IMR-90 (cell line): Measurements from ENCODE around the gene C2orf49. TPM values are rescaled to one million over a fixed set of nuclear protein-coding genes. Genes with fewer than 3 reads are reported as not detected.

Source experiments
- ATAC-seq: fragments of 200-7000 bp; cut with Tn5 transposase; 2 replicates; pipeline ENCODE4 v1.9.1; 2020; ENCODE audit warnings: low read depth, mild to moderate bottlenecking, moderate library complexity
- BruUV-seq: library from RNA; stranded (reverse); fragments of 400-500 nt; replicated peaks from 2 replicates; lab custom pipeline; 2021; lab: Mats Ljungman, UMichigan
- CTCF ChIA-PET: fragments of 300-600 bp; formaldehyde crosslinking; extraction: SDS; loops from one replicate; lab custom pipeline; 2021; ENCODE audit warnings: antibody characterized with exemption; lab: Yijun Ruan, JAX
- POLR2A ChIA-PET: fragments of 300-600 bp; sonication (Branson Sonifier 250); formaldehyde crosslinking; loops from one replicate; lab custom pipeline; 2022; ENCODE audit warnings: antibody characterized with exemption; ENCODE audit not compliant: unreplicated experiment; lab: Charles Lee
- DNase-seq: peaks from one replicate; pipeline ENCODE4 v3.0.0; 2013
- H2AFZ ChIP-seq: replicated peaks from 2 replicates; pipeline ENCODE3; 2013; ENCODE audit warnings: low read length, mild to moderate bottlenecking; ENCODE audit not compliant: poor library complexity
- H2AK5ac ChIP-seq: 2 replicates; pipeline ENCODE4 v1.6.1; 2013; ENCODE audit warnings: low read depth, low read length, inconsistent platforms
- H2AK9ac ChIP-seq: replicated peaks from 2 replicates; pipeline ENCODE3; 2013; ENCODE audit warnings: mild to moderate bottlenecking, low read depth, low read length, moderate library complexity; ENCODE audit not compliant: poor library complexity
- H2BK120ac ChIP-seq: 2 replicates; pipeline ENCODE4 v1.6.1; 2013; ENCODE audit warnings: low read depth, low read length, inconsistent platforms
- H2BK15ac ChIP-seq: 3 replicates; pipeline ENCODE4 v1.6.1; 2013; ENCODE audit warnings: low read depth, low read length, inconsistent platforms
- H2BK20ac ChIP-seq: 2 replicates; pipeline ENCODE4 v1.6.1; 2013; ENCODE audit warnings: low read depth, mild to moderate bottlenecking, inconsistent platforms, low read length, moderate library complexity
- H2BK5ac ChIP-seq: 2 replicates; pipeline ENCODE4 v1.6.1; 2013; ENCODE audit warnings: mild to moderate bottlenecking, low read depth, low read length, inconsistent platforms; ENCODE audit not compliant: poor library complexity, severe bottlenecking
- H3K14ac ChIP-seq: replicated peaks from 2 replicates; pipeline ENCODE4 v1.6.1; 2013; ENCODE audit warnings: low read depth, low read length, inconsistent platforms
- H3K18ac ChIP-seq: 2 replicates; pipeline ENCODE4 v1.6.1; 2013; ENCODE audit warnings: low read depth, low read length, control low read depth
- H3K23ac ChIP-seq: 2 replicates; pipeline ENCODE4 v1.6.1; 2013; ENCODE audit warnings: low read depth, low read length, inconsistent platforms
- H3K27ac ChIP-seq: 2 replicates; pipeline ENCODE4 v1.5.1; 2013; ENCODE audit warnings: mild to moderate bottlenecking, control low read depth, low read length; ENCODE audit not compliant: insufficient read depth
- H3K27me3 ChIP-seq: 2 replicates; pipeline ENCODE4 v1.6.1; 2013; ENCODE audit warnings: low read length; ENCODE audit not compliant: control insufficient read depth, insufficient read depth
- H3K36me3 ChIP-seq: 2 replicates; pipeline ENCODE4 v1.6.1; 2013; ENCODE audit warnings: low read length, mixed read lengths; ENCODE audit not compliant: control insufficient read depth, insufficient read depth
- H3K4ac ChIP-seq: 2 replicates; pipeline ENCODE4 v1.6.1; 2013; ENCODE audit warnings: low read depth, low read length, inconsistent platforms
- H3K4me1 ChIP-seq: 2 replicates; pipeline ENCODE4 v1.6.1; 2013; ENCODE audit warnings: low read length, mixed read lengths; ENCODE audit not compliant: control insufficient read depth, insufficient read depth
- H3K4me2 ChIP-seq: 2 replicates; pipeline ENCODE4 v1.6.1; 2013; ENCODE audit warnings: low read depth, mild to moderate bottlenecking, control low read depth, low read length, moderate library complexity
- H3K4me3 ChIP-seq: 2 replicates; pipeline ENCODE4 v1.5.1; 2013; ENCODE audit warnings: low read depth, mild to moderate bottlenecking, control low read depth, low read length, moderate library complexity; ENCODE audit not compliant: insufficient read depth
- H3K56ac ChIP-seq: 2 replicates; pipeline ENCODE4 v1.6.1; 2013; ENCODE audit warnings: low read length, inconsistent platforms; ENCODE audit not compliant: insufficient read depth; ENCODE audit errors: extremely low read depth
- H3K79me1 ChIP-seq, 2 experiments: 2 replicates each; pipeline ENCODE4 v1.6.1; 2013; ENCODE audit warnings: low read length in 2 of 2, inconsistent platforms in 1 of 2, low read depth in 1 of 2
- H3K9ac ChIP-seq: 2 replicates; pipeline ENCODE4 v1.6.1; 2013; ENCODE audit warnings: low read depth, low read length, control low read depth
- H3K9me1 ChIP-seq: 2 replicates; pipeline ENCODE4 v1.6.1; 2013; ENCODE audit warnings: low read length, inconsistent platforms; ENCODE audit not compliant: insufficient read depth
- H3K9me3 ChIP-seq: 2 replicates; pipeline ENCODE4 v1.6.1; 2013; ENCODE audit warnings: low read length; ENCODE audit not compliant: control insufficient read depth, insufficient read depth
- H4K20me1 ChIP-seq: 2 replicates; pipeline ENCODE4 v1.6.1; 2013; ENCODE audit warnings: low read length, inconsistent platforms; ENCODE audit not compliant: insufficient read depth
- H4K5ac ChIP-seq: 2 replicates; pipeline ENCODE4 v1.6.1; 2013; ENCODE audit warnings: mild to moderate bottlenecking, low read depth, low read length, control low read depth
- H4K8ac ChIP-seq, 2 experiments: 2 replicates each; pipeline ENCODE4 v1.6.1; 2013; ENCODE audit warnings: low read depth in 2 of 2, low read length in 2 of 2, control low read depth in 1 of 2, inconsistent platforms in 1 of 2
- H4K91ac ChIP-seq: 2 replicates; pipeline ENCODE4 v1.6.1; 2013; ENCODE audit warnings: low read depth, low read length, inconsistent platforms; ENCODE audit not compliant: insufficient read depth
- BHLHE40 ChIP-seq: fragments of 150-350 bp; IDR thresholded peaks from 2 replicates; pipeline ENCODE4 v1.6.1; 2016; ENCODE audit warnings: mild to moderate bottlenecking, low read depth, low read length
- CEBPB ChIP-seq: IDR thresholded peaks from 2 replicates; pipeline ENCODE4 v1.6.1; 2012; ENCODE audit warnings: low read depth, low read length, improper control_type of control experiment
- CHD1 ChIP-seq: IDR thresholded peaks from 2 replicates; pipeline ENCODE4 v1.6.1; 2012; ENCODE audit warnings: low read depth, low read length, improper control_type of control experiment
- MXI1 ChIP-seq: IDR thresholded peaks from 2 replicates; pipeline ENCODE4 v1.6.1; 2012; ENCODE audit warnings: low read depth, mild to moderate bottlenecking, low read length, moderate library complexity, borderline replicate concordance
- NFE2L2 ChIP-seq: fragments of 150-350 bp; IDR thresholded peaks from 2 replicates; pipeline ENCODE4 v1.6.1; 2016; ENCODE audit warnings: low read depth, mild to moderate bottlenecking, low read length
- POLR2A ChIP-seq: IDR thresholded peaks from 2 replicates; pipeline ENCODE4 v1.6.1; 2012; ENCODE audit warnings: mild to moderate bottlenecking, low read depth, low read length
- SMC3 ChIP-seq: fragments of 150-350 bp; IDR thresholded peaks from 2 replicates; pipeline ENCODE4 v1.6.1; 2016; ENCODE audit warnings: low read depth, mild to moderate bottlenecking, antibody characterized with exemption, low read length, moderate library complexity
- dilution Hi-C: fragments of 300-500 bp; cut with HindIII; formaldehyde crosslinking; loops from one replicate; pipeline ENCODE4 v1.14.3; 2018; ENCODE audit warnings: low sequenced_read_pairs; ENCODE audit not compliant: unreplicated experiment
- in situ Hi-C: fragments of 300-500 bp; cut with MboI; formaldehyde crosslinking; loops from 3 replicates; pipeline ENCODE4 v1.14.3; 2019; ENCODE audit warnings: low sequenced_read_pairs, inconsistent platforms, mixed read lengths
- intact Hi-C: fragments of 100-400 bp; cut with micrococcal nuclease; formaldehyde crosslinking; loops from 2 replicates; pipeline ENCODE4 v1.10.0; 2022
- polyA plus RNA-seq, 3 experiments: library from polyadenylated mRNA; depleted of rRNA; stranded (reverse); fragments of >200 nt; gene quantifications; 2 replicates each; pipeline ENCODE4 v1.2.3, GENCODE V29; 2012; ENCODE audit warnings: low replicate concordance in 1 of 3
- total RNA-seq: library from RNA; depleted of rRNA; stranded (reverse); fragments of >200 nt; gene quantifications from 2 replicates; pipeline ENCODE4 v1.2.3, GENCODE V29; 2012
- TF ChIP-seq, protein P1 (sequence below): fragments of 150-350 bp; IDR thresholded peaks from 2 replicates; pipeline ENCODE4 v1.6.1; 2016; ENCODE audit warnings: low read depth, mild to moderate bottlenecking, low read length, moderate library complexity, borderline replicate concordance
- TF ChIP-seq, protein P2 (sequence below): conservative IDR thresholded peaks from 2 replicates; pipeline ENCODE4 v1.5.1; 2012; ENCODE audit warnings: mild to moderate bottlenecking, low read depth, low read length, improper control_type of control experiment

Gene C2orf49
- total and polyA plus RNA-seq, 2 of the 4 experiments (the other 2 are of a cell fraction) = 3.8 to 8.5 TPM

DNA sequence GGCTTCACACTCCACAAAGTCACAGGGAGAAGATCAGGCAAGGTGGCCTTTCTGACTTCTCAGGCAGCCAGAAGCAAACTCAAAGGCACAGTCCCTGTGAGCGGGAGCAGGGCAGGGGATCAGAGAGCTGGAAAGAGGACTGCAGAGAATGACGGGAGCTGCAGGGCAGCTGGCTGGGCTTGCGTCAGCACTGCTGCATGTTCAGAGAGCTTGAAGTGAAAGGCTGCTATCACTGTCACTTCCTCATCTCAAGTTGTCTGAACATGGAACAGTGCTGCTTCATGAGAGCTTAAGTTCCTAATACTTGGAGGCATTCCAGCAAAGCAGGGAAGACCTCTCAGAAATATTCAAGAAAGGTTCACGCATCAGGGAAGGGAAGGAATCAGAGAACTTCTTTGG lies 28.2 kb upstream of the C2orf49 start (continued):
- TF ChIP-seq, protein P1, sequence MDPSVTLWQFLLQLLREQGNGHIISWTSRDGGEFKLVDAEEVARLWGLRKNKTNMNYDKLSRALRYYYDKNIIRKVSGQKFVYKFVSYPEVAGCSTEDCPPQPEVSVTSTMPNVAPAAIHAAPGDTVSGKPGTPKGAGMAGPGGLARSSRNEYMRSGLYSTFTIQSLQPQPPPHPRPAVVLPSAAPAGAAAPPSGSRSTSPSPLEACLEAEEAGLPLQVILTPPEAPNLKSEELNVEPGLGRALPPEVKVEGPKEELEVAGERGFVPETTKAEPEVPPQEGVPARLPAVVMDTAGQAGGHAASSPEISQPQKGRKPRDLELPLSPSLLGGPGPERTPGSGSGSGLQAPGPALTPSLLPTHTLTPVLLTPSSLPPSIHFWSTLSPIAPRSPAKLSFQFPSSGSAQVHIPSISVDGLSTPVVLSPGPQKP = no peak
- no peak for TF ChIP-seq POLR2A
- TF ChIP-seq BHLHE40 = no peak
- TF ChIP-seq MXI1 = no peak
- no peak for TF ChIP-seq SMC3
- TF ChIP-seq NFE2L2 = no peak

DNA sequence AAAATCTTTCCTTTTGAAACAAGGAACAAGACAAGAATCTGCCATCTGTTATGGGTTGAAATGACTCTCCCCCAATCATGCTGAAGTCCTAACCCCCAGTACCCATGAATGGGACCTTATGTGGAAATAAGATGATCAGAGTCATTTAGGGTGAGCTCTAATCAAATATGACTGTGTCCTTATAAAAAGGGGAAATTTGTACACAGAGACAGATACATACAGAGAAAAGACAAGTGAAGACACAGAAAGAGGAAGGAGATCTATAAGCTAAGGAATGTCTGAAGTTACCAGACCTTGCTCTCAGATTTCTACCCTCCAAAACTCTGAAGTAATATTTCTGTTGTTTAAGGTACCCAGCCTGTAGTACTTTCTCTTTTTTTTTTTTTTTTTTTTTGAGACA lies 23.5 kb upstream of the C2orf49 start:
- Histone ChIP-seq H2BK5ac (no peak overlapping the region), H2AK9ac (no peak overlapping the region), H3K56ac (no peak overlapping the region), H3K27ac (no peak overlapping the region), H4K5ac (no peak overlapping the region), H3K9me3 (no peaks in the 10 kb centered on the region), H3K36me3 (0 out of 2 replicates have a peak, but pooled peaks cover 2% of the 10 kb centered on the region), H3K18ac (no peak overlapping the region), H2AK5ac (no peak overlapping the region), H3K4me1 (no peaks in the 10 kb centered on the region), H3K9me1 (peaks cover 4% of the 10 kb centered on the region; the same call in 1 of the 2 replicates), H3K14ac (no peak overlapping the region), H3K4ac (no peak overlapping the region), H3K23ac (no peak overlapping the region), H2AFZ (no peak overlapping the region), H3K4me2 (no peak overlapping the region), H2BK20ac (no peak overlapping the region), H3K4me3 (no peak overlapping the region), H3K27me3 (no peaks in the 10 kb centered on the region), H3K79me1 (peaks cover 25 to 34% of the 10 kb centered on the region in 2 experiments), H2BK120ac (no peak overlapping the region), H4K8ac (no peak overlapping the region), H3K9ac (no peak overlapping the region), H2BK15ac (no peak overlapping the region), H4K91ac (no peak overlapping the region), H4K20me1 (peaks cover 20% of the 10 kb centered on the region; the same call in 1 of the 2 replicates)
- TF ChIP-seq CEBPB = no peak
- TF ChIP-seq CHD1 = no peak
- TF ChIP-seq, protein P2, sequence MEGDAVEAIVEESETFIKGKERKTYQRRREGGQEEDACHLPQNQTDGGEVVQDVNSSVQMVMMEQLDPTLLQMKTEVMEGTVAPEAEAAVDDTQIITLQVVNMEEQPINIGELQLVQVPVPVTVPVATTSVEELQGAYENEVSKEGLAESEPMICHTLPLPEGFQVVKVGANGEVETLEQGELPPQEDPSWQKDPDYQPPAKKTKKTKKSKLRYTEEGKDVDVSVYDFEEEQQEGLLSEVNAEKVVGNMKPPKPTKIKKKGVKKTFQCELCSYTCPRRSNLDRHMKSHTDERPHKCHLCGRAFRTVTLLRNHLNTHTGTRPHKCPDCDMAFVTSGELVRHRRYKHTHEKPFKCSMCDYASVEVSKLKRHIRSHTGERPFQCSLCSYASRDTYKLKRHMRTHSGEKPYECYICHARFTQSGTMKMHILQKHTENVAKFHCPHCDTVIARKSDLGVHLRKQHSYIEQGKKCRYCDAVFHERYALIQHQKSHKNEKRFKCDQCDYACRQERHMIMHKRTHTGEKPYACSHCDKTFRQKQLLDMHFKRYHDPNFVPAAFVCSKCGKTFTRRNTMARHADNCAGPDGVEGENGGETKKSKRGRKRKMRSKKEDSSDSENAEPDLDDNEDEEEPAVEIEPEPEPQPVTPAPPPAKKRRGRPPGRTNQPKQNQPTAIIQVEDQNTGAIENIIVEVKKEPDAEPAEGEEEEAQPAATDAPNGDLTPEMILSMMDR = no peak
- in situ Hi-C loops = no loop called here
- DNase-seq = no peak
- no TSS peak for BruUV-seq
- intact Hi-C loops = no loop called here
- ATAC-seq = no peak
- CTCF ChIA-PET = no interaction called here
- POLR2A ChIA-PET = no interaction called here
- dilution Hi-C loops = no loop called here
